ACHN (cell line): Measurements from ENCODE around the gene SPANXB1.
"Not testable (repeated sequence)": the region's sequence is repeated elsewhere in the genome, so short reads cannot be mapped to it uniquely, and the experiment has no call there.

Experiments
- DNase-seq: peaks from one replicate; pipeline ENCODE4 v3.0.0-alpha.2; 2015
- in situ Hi-C: cut with HindIII; loops from 2 replicates; pipeline ENCODE4 v1.10.0; 2017; ENCODE audit warnings: low sequenced_read_pairs, low pct_ligation_motif_present, low pct_unique_long_range_greater_than_20kb

The SPANXB1 gene

GRCh38 chrX:141002568-141002967 lies at the start of gene SPANXB1:
SPANXB1 (plus strand) TSS chrX:141002594; CDS start chrX:141002694, 100 bp downstream.
- in situ Hi-C loops, DNase-seq: not testable (repeated sequence)

- no peak for DNase-seq
- in situ Hi-C loops = no loop called here
Observed at GRCh38 chrX:140967036-140967435, 35.4 kb upstream of the SPANXB1 start.

- in situ Hi-C loops = no loop called here
- DNase-seq = no peak
Observed at GRCh38 chrX:140971099-140971795, 31.1 kb upstream of the SPANXB1 start.

- in situ Hi-C loops = no loop called here
- no peak for DNase-seq
Observed at GRCh38 chrX:140975472-140975871, 26.9 kb upstream of the SPANXB1 start.

- in situ Hi-C loops = no loop called here
- DNase-seq = no peak
Observed at GRCh38 chrX:140980271-140980670, 22.1 kb upstream of the SPANXB1 start.

- no peak for DNase-seq
- in situ Hi-C loops = no loop called here
Observed at GRCh38 chrX:140983730-140984129, 18.7 kb upstream of the SPANXB1 start.

GRCh38 chrX:141005243-141005642 lies 2.8 kb downstream of the SPANXB1 start:
- DNase-seq, in situ Hi-C loops: not testable (repeated sequence)

- in situ Hi-C loops, DNase-seq: not testable (repeated sequence)
Observed at GRCh38 chrX:141044246-141044645, 41.9 kb downstream of the SPANXB1 start.

- DNase-seq, in situ Hi-C loops: not testable (repeated sequence)
Observed at GRCh38 chrX:141049878-141050277, 47.5 kb downstream of the SPANXB1 start.

GRCh38 chrX:141052098-141052497 lies 49.7 kb downstream of the SPANXB1 start:
- DNase-seq = peak; percentile 5
- in situ Hi-C loops = not testable (repeated sequence)
